IMR-90 (cell line): Measurements from ENCODE around the gene MFN1. TPM values are rescaled to one million over a fixed set of nuclear protein-coding genes. Genes with fewer than 3 reads are reported as not detected.

Experiments
- ATAC-seq: fragments of 200-7000 bp; cut with Tn5 transposase; 2 replicates; pipeline ENCODE4 v1.9.1; 2020; ENCODE audit warnings: low read depth, mild to moderate bottlenecking, moderate library complexity
- BruUV-seq: library from RNA; stranded (reverse); fragments of 400-500 nt; replicated peaks from 2 replicates; lab custom pipeline; 2021; lab: Mats Ljungman, UMichigan
- CTCF ChIA-PET: fragments of 300-600 bp; formaldehyde crosslinking; extraction: SDS; loops from one replicate; lab custom pipeline; 2021; ENCODE audit warnings: antibody characterized with exemption; lab: Yijun Ruan, JAX
- POLR2A ChIA-PET: fragments of 300-600 bp; sonication (Branson Sonifier 250); formaldehyde crosslinking; loops from one replicate; lab custom pipeline; 2022; ENCODE audit warnings: antibody characterized with exemption; ENCODE audit not compliant: unreplicated experiment; lab: Charles Lee
- DNase-seq: peaks from one replicate; pipeline ENCODE4 v3.0.0; 2013
- H2AFZ ChIP-seq: replicated peaks from 2 replicates; pipeline ENCODE3; 2013; ENCODE audit warnings: low read length, mild to moderate bottlenecking; ENCODE audit not compliant: poor library complexity
- H2AK5ac ChIP-seq: 2 replicates; pipeline ENCODE4 v1.6.1; 2013; ENCODE audit warnings: low read depth, low read length, inconsistent platforms
- H2AK9ac ChIP-seq: replicated peaks from 2 replicates; pipeline ENCODE3; 2013; ENCODE audit warnings: mild to moderate bottlenecking, low read depth, low read length, moderate library complexity; ENCODE audit not compliant: poor library complexity
- H2BK120ac ChIP-seq: 2 replicates; pipeline ENCODE4 v1.6.1; 2013; ENCODE audit warnings: low read depth, low read length, inconsistent platforms
- H2BK15ac ChIP-seq: 3 replicates; pipeline ENCODE4 v1.6.1; 2013; ENCODE audit warnings: low read depth, low read length, inconsistent platforms
- H2BK20ac ChIP-seq: 2 replicates; pipeline ENCODE4 v1.6.1; 2013; ENCODE audit warnings: low read depth, mild to moderate bottlenecking, inconsistent platforms, low read length, moderate library complexity
- H2BK5ac ChIP-seq: 2 replicates; pipeline ENCODE4 v1.6.1; 2013; ENCODE audit warnings: mild to moderate bottlenecking, low read depth, low read length, inconsistent platforms; ENCODE audit not compliant: poor library complexity, severe bottlenecking
- H3K14ac ChIP-seq: replicated peaks from 2 replicates; pipeline ENCODE4 v1.6.1; 2013; ENCODE audit warnings: low read depth, low read length, inconsistent platforms
- H3K18ac ChIP-seq: 2 replicates; pipeline ENCODE4 v1.6.1; 2013; ENCODE audit warnings: low read depth, low read length, control low read depth
- H3K23ac ChIP-seq: 2 replicates; pipeline ENCODE4 v1.6.1; 2013; ENCODE audit warnings: low read depth, low read length, inconsistent platforms
- H3K27ac ChIP-seq: 2 replicates; pipeline ENCODE4 v1.5.1; 2013; ENCODE audit warnings: mild to moderate bottlenecking, control low read depth, low read length; ENCODE audit not compliant: insufficient read depth
- H3K27me3 ChIP-seq: 2 replicates; pipeline ENCODE4 v1.6.1; 2013; ENCODE audit warnings: low read length; ENCODE audit not compliant: control insufficient read depth, insufficient read depth
- H3K36me3 ChIP-seq: 2 replicates; pipeline ENCODE4 v1.6.1; 2013; ENCODE audit warnings: low read length, mixed read lengths; ENCODE audit not compliant: control insufficient read depth, insufficient read depth
- H3K4ac ChIP-seq: 2 replicates; pipeline ENCODE4 v1.6.1; 2013; ENCODE audit warnings: low read depth, low read length, inconsistent platforms
- H3K4me1 ChIP-seq: 2 replicates; pipeline ENCODE4 v1.6.1; 2013; ENCODE audit warnings: low read length, mixed read lengths; ENCODE audit not compliant: control insufficient read depth, insufficient read depth
- H3K4me2 ChIP-seq: 2 replicates; pipeline ENCODE4 v1.6.1; 2013; ENCODE audit warnings: low read depth, mild to moderate bottlenecking, control low read depth, low read length, moderate library complexity
- H3K4me3 ChIP-seq: 2 replicates; pipeline ENCODE4 v1.5.1; 2013; ENCODE audit warnings: low read depth, mild to moderate bottlenecking, control low read depth, low read length, moderate library complexity; ENCODE audit not compliant: insufficient read depth
- H3K56ac ChIP-seq: 2 replicates; pipeline ENCODE4 v1.6.1; 2013; ENCODE audit warnings: low read length, inconsistent platforms; ENCODE audit not compliant: insufficient read depth; ENCODE audit errors: extremely low read depth
- H3K79me1 ChIP-seq, 2 experiments: 2 replicates each; pipeline ENCODE4 v1.6.1; 2013; ENCODE audit warnings: low read length in 2 of 2, inconsistent platforms in 1 of 2, low read depth in 1 of 2
- H3K9ac ChIP-seq: 2 replicates; pipeline ENCODE4 v1.6.1; 2013; ENCODE audit warnings: low read depth, low read length, control low read depth
- H3K9me1 ChIP-seq: 2 replicates; pipeline ENCODE4 v1.6.1; 2013; ENCODE audit warnings: low read length, inconsistent platforms; ENCODE audit not compliant: insufficient read depth
- H3K9me3 ChIP-seq: 2 replicates; pipeline ENCODE4 v1.6.1; 2013; ENCODE audit warnings: low read length; ENCODE audit not compliant: control insufficient read depth, insufficient read depth
- H4K20me1 ChIP-seq: 2 replicates; pipeline ENCODE4 v1.6.1; 2013; ENCODE audit warnings: low read length, inconsistent platforms; ENCODE audit not compliant: insufficient read depth
- H4K5ac ChIP-seq: 2 replicates; pipeline ENCODE4 v1.6.1; 2013; ENCODE audit warnings: mild to moderate bottlenecking, low read depth, low read length, control low read depth
- H4K8ac ChIP-seq, 2 experiments: 2 replicates each; pipeline ENCODE4 v1.6.1; 2013; ENCODE audit warnings: low read depth in 2 of 2, low read length in 2 of 2, control low read depth in 1 of 2, inconsistent platforms in 1 of 2
- H4K91ac ChIP-seq: 2 replicates; pipeline ENCODE4 v1.6.1; 2013; ENCODE audit warnings: low read depth, low read length, inconsistent platforms; ENCODE audit not compliant: insufficient read depth
- BHLHE40 ChIP-seq: fragments of 150-350 bp; IDR thresholded peaks from 2 replicates; pipeline ENCODE4 v1.6.1; 2016; ENCODE audit warnings: mild to moderate bottlenecking, low read depth, low read length
- CEBPB ChIP-seq: IDR thresholded peaks from 2 replicates; pipeline ENCODE4 v1.6.1; 2012; ENCODE audit warnings: low read depth, low read length, improper control_type of control experiment
- CHD1 ChIP-seq: IDR thresholded peaks from 2 replicates; pipeline ENCODE4 v1.6.1; 2012; ENCODE audit warnings: low read depth, low read length, improper control_type of control experiment
- CTCF ChIP-seq: conservative IDR thresholded peaks from 2 replicates; pipeline ENCODE4 v1.5.1; 2012; ENCODE audit warnings: mild to moderate bottlenecking, low read depth, low read length, improper control_type of control experiment
- FOS ChIP-seq: fragments of 150-350 bp; IDR thresholded peaks from 2 replicates; pipeline ENCODE4 v1.6.1; 2016; ENCODE audit warnings: low read depth, low read length
- MAFK ChIP-seq: IDR thresholded peaks from 2 replicates; pipeline ENCODE4 v1.6.1; 2012; ENCODE audit warnings: low read depth, low read length, improper control_type of control experiment
- MAZ ChIP-seq: IDR thresholded peaks from 2 replicates; pipeline ENCODE4 v1.6.1; 2012; ENCODE audit warnings: low read depth, mild to moderate bottlenecking, low read length, improper control_type of control experiment, moderate library complexity, borderline replicate concordance
- MXI1 ChIP-seq: IDR thresholded peaks from 2 replicates; pipeline ENCODE4 v1.6.1; 2012; ENCODE audit warnings: low read depth, mild to moderate bottlenecking, low read length, moderate library complexity, borderline replicate concordance
- POLR2A ChIP-seq: IDR thresholded peaks from 2 replicates; pipeline ENCODE4 v1.6.1; 2012; ENCODE audit warnings: mild to moderate bottlenecking, low read depth, low read length
- RAD21 ChIP-seq: IDR thresholded peaks from 2 replicates; pipeline ENCODE4 v1.6.1; 2012; ENCODE audit warnings: low read length, improper control_type of control experiment
- RFX5 ChIP-seq: IDR thresholded peaks from 2 replicates; pipeline ENCODE4 v1.8.0; 2012; ENCODE audit warnings: low read depth, mild to moderate bottlenecking, low read length, moderate library complexity
- SMC3 ChIP-seq: fragments of 150-350 bp; IDR thresholded peaks from 2 replicates; pipeline ENCODE4 v1.6.1; 2016; ENCODE audit warnings: low read depth, mild to moderate bottlenecking, antibody characterized with exemption, low read length, moderate library complexity
- USF2 ChIP-seq: fragments of 150-350 bp; IDR thresholded peaks from 2 replicates; pipeline ENCODE4 v1.6.1; 2017; ENCODE audit warnings: mild to moderate bottlenecking, antibody characterized with exemption, low read length, low read depth
- WGBS, 2 experiments: methylation state at CpG; one replicate each; pipeline versions ENCODE4 v1.1.5 to v1.1.7; 2013; ENCODE audit warnings: missing lambda C conversion rate in 2 of 2; ENCODE audit not compliant: insufficient read length in 1 of 2; ENCODE audit errors: extremely low coverage in 2 of 2; 5-methylcytosine and 5-hydroxymethylcytosine counted together
- dilution Hi-C: fragments of 300-500 bp; cut with HindIII; formaldehyde crosslinking; loops from one replicate; pipeline ENCODE4 v1.14.3; 2018; ENCODE audit warnings: low sequenced_read_pairs; ENCODE audit not compliant: unreplicated experiment
- in situ Hi-C: fragments of 300-500 bp; cut with MboI; formaldehyde crosslinking; loops from 3 replicates; pipeline ENCODE4 v1.14.3; 2019; ENCODE audit warnings: low sequenced_read_pairs, inconsistent platforms, mixed read lengths
- intact Hi-C: fragments of 100-400 bp; cut with micrococcal nuclease; formaldehyde crosslinking; loops from 2 replicates; pipeline ENCODE4 v1.10.0; 2022
- polyA plus RNA-seq, 3 experiments: library from polyadenylated mRNA; depleted of rRNA; stranded (reverse); fragments of >200 nt; gene quantifications; 2 replicates each; pipeline ENCODE4 v1.2.3, GENCODE V29; 2012; ENCODE audit warnings: low replicate concordance in 1 of 3
- total RNA-seq: library from RNA; depleted of rRNA; stranded (reverse); fragments of >200 nt; gene quantifications from 2 replicates; pipeline ENCODE4 v1.2.3, GENCODE V29; 2012

The MFN1 gene
- total and polyA plus RNA-seq, 2 of the 4 experiments (the other 2 are of a cell fraction), result 23.6 to 40.3 TPM

- peak within 1 kb of the TSS; percentile 88 for H3K14ac ChIP-seq
- H3K18ac ChIP-seq, result peak within 1 kb of the TSS; percentile 24
- H3K4me2 ChIP-seq, result peak within 1 kb of the TSS; percentile 94
- H3K4ac ChIP-seq, result peak within 1 kb of the TSS; percentile 83
- H2AFZ ChIP-seq, result peak within 1 kb of the TSS; percentile 97
- H3K23ac ChIP-seq, result peak within 1 kb of the TSS; percentile 98
- TF ChIP-seq USF2 (peak; percentile 15; the same call in 1 of the 2 replicates), SMC3 (peak; percentile 50), MXI1 (peak; percentile 73; the same call in 1 of the 2 replicates), POLR2A (peak; percentile 77), FOS (no peak), MAFK (no peak), RAD21 (peak; percentile 38; the same call in 1 of the 2 replicates), MAZ (peak; percentile 89), CHD1 (peak; percentile 87; the same call in 1 of the 2 replicates), BHLHE40 (peak; percentile 86), CTCF (peak; percentile 90), RFX5 (no peak), CEBPB (no peak)
- peak within 1 kb of the TSS; percentile 64; the same call in 1 of the 2 replicates for H2BK20ac ChIP-seq
- in situ Hi-C loops (loop anchor here (5.0 kb wide), 1 partner anchor 175 kb away; the partner anchor contains the start of gene PIK3CA), intact Hi-C loops (loop anchor here (1.0 kb wide), 1 partner anchor 236 kb away; no protein-coding TSS in a partner anchor), dilution Hi-C loops (no loop called here)
- H2AK5ac ChIP-seq, result peak within 1 kb of the TSS; percentile 10
- H4K8ac ChIP-seq, result peak within 1 kb of the TSS; percentile 62 to 88; a peak in 3 of 4 replicates
- H2BK5ac ChIP-seq, result peak within 1 kb of the TSS; percentile 74
- peak within 1 kb of the TSS; percentile 46; the same call in 1 of the 2 replicates for H4K91ac ChIP-seq
- H2AK9ac ChIP-seq, result peak within 1 kb of the TSS; percentile 97
- no peaks in the 10 kb centered on the region for H3K9me3 ChIP-seq
- peak within 1 kb of the TSS; percentile 50 for H2BK120ac ChIP-seq
- no peaks in the 10 kb centered on the region for H3K9me1 ChIP-seq
- ChIA-PET POLR2A (no interaction called here), CTCF (interaction anchor here (0.7 to 1.4 kb wide), 5 partner anchors 12 to 889 kb away, joined by 3 to 7 read pairs (median 5); no protein-coding TSS in a partner anchor)
- peak within 1 kb of the TSS; percentile 92 for H3K56ac ChIP-seq
- peak within 1 kb of the TSS; percentile 38; the same call in 2 of the 3 replicates for H2BK15ac ChIP-seq
- peaks cover 3% of the 10 kb centered on the region; the same call in 1 of the 2 replicates for H3K4me1 ChIP-seq
- DNase-seq (peak; percentile 82), ATAC-seq (peak; percentile 90)
- no TSS peak for BruUV-seq
- peaks cover 11% of the 10 kb centered on the region; the same call in 1 of the 2 replicates for H4K20me1 ChIP-seq
- peak within 1 kb of the TSS; percentile 97 for H3K4me3 ChIP-seq
- H3K9ac ChIP-seq, result peak within 1 kb of the TSS; percentile 90
- peaks cover 2 to 14% of the 10 kb centered on the region in 2 experiments; a peak in 2 of 4 replicates for H3K79me1 ChIP-seq
- 2% methylated on average over 7 of the region's 75 CpGs; no CpG with 5 or more reads in 1 of the 2 experiments for WGBS, 2 experiments
- H4K5ac ChIP-seq, result peak within 1 kb of the TSS; percentile 52
- no peaks in the 10 kb centered on the region for H3K27me3 ChIP-seq
- H3K36me3 ChIP-seq, result peaks cover 3% of the 10 kb centered on the region; the same call in 1 of the 2 replicates
- H3K27ac ChIP-seq, result peak within 1 kb of the TSS; percentile 94
Measured at GRCh38 chr3:179322286-179323196, 25.0 kb upstream of the MFN1 start, which contains the start of gene ZNF639. ZNF639 (plus strand) TSS chr3:179323031; CDS start chr3:179328294, 5,263 bp downstream.
